Hematopoietic multipotent progenitor cell treated with erythropoietin and hydrocortisone succinate and interleukin-3 and kit ligand, for 8 days (in vitro differentiated cells): ENCODE results near the gene ROBO2.

ENCODE experiments used
- DNase-seq: peaks from one replicate; pipeline ENCODE4 v3.0.0-alpha.2; 2015

The ROBO2 gene

DNA sequence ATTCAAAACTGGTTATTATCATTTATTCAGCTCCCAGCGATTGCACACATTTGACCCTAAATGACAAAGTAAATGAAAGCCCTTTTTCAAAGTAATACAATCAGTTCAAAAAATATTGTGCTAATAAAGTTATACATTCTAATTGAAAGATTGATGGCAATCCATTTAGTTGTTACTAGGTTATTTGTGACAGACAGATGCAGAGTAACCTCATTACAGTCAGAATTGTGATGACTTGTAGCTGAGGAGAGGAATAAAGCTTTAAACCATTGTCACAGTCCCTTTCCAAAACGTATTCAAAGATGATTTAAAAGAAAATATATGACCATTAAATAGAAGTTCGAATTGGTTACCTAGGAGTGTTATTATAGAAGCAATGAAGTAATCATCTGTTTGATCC, 86.1 kb downstream of the ROBO2 start:
- DNase-seq: no peak

- no peak for DNase-seq
These were observed 94.9 kb downstream of the ROBO2 start for GRCh38 chr3:77134769-77135168.

- no peak for DNase-seq
These were observed 97.7 kb downstream of the ROBO2 start for GRCh38 chr3:77137559-77137958.

DNA sequence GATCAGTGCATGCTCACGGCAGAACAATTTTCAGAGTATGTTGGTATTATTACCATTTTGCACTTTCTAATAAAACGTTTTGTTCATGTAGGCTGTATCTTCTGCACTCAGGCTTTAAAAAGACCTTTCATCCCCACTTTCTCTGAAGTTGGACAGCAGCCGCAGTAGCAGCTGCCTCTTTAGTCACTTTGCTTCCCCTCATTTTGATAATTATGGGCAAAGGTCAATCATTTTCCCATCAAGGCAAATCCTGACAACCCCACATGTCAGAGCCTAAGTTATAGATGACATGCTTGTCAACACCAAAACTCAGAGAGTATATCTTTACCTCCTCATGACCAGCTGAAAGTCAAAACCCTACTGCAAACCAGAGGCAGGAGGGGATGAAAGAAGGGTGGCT, 99.7 kb downstream of the ROBO2 start:
- DNase-seq: no peak

DNA sequence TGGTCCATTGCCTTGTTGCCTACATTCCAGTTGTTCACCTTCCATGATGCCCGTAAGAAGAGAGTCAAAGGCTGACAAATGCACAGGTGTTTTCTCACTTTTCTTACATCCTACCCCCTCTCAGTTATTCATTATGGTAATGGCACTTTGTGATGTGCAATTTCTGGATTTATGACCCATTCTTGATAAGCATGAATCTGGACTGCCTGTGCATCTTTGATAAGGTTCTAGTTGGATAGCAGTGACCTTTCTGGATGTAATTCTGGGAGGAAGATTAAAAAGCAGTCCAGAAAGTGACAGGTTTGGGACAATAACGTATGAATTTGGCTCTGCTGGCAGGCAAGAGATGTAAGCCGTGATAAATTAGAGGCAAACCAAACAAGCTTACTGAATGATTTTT, 101.5 kb downstream of the ROBO2 start:
- DNase-seq: no peak

GRCh38 chr3:77142578-77142977, 102.7 kb downstream of the ROBO2 start:
- DNase-seq: no peak

GRCh38 chr3:77146004-77146403, 106.1 kb downstream of the ROBO2 start:
- DNase-seq: no peak

DNA sequence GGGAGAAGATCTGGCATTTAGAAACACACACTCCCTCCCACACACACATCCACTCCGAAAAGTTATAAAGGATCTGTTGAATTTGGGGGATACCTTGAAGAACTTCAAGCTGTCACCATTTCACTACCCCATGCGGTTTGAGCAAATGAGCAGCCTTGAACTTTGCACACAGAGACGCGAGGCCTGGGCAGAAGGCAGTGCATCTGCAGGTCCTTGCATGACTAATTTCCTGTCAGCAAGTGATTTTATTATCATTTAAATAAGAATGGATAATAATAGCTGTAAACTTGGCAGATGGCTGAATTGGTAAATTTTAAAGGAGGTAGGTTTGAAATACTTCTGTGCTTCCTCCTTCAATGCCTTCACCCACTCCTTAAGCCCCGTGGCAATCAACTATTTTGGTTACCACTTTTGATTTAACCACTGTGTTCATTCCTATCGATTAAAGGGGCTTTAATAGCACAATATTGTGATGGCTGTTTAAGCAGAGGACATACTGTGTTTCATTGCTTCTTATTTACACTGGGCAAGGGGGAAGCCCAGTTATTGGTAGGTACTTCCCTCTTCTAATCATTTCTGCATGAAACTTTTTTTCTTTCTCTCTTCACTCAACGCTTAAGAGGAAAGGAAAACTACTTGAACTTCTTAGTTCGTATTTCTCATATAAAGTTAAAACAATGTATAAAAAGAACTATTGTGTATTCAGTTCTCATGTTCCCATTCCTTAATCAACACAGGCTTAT, 108.1 kb downstream of the ROBO2 start:
- no peak for DNase-seq

DNA sequence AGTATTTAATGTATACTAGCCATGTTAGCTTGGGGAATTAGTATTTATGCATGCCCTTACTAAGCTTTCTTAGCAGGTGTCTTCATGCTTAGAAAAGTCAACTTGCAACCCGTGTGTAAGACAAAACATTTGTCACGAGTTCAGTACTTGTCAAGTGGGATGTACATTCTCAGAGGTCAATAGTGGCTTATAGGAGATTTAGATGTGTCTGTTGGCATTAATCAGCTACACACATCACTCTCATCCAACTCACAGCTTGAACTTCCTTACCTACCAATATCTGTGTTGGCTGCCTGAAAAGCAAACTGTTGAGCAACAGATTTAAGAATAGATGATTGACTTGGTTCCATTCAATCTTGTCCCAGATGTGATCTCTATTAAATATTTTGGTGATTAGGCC, 109.5 kb downstream of the ROBO2 start:
- no peak for DNase-seq

DNA sequence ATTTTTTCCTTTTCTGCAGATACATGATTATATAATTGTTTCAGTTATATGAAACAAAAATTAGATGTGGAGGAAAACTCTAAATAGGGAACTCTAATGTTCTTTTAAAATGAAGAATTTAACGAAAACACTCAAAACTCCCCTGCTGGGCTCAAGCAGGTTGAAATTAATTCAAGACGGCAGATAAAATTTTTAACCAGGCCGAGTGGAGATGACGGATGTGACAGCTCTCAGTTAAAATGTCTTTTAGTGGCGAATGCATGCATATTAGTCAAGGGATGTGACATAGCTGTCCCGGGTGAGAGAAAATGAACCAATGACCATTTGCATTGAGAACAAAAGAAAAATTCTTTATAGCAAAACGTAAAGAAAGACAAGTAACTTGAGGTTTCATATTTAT, 110.1 kb downstream of the ROBO2 start:
- no peak for DNase-seq

GRCh38 chr3:77150759-77151158, 110.9 kb downstream of the ROBO2 start:
- no peak for DNase-seq

GRCh38 chr3:77158730-77159581, 119.1 kb downstream of the ROBO2 start:
- DNase-seq: no peak

GRCh38 chr3:77160931-77161497, 121.1 kb downstream of the ROBO2 start:
- DNase-seq: no peak

- no peak for DNase-seq
These were observed 129.9 kb downstream of the ROBO2 start for GRCh38 chr3:77169823-77170222.

GRCh38 chr3:77171026-77171425, 131.1 kb downstream of the ROBO2 start:
- no peak for DNase-seq

DNA sequence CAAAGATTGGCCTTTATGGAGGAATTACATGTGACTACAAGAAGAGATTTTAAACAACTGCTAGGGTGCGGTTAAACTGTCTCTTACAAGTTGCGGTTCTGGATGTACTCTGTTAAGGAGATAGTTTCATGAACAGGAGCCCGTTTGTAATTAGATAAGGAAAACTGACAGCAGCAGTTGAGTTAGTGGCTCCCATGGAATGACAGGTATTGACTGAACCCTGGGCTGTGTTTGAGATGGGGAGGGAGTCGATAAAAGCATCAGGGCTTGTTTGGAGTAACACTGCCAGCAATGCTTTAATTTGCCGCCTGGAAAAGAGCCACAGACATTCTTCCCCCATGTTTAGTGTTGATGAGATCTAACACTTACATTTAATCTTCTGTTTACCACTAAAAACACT, 139.9 kb downstream of the ROBO2 start:
- DNase-seq: peak; percentile 17

DNA sequence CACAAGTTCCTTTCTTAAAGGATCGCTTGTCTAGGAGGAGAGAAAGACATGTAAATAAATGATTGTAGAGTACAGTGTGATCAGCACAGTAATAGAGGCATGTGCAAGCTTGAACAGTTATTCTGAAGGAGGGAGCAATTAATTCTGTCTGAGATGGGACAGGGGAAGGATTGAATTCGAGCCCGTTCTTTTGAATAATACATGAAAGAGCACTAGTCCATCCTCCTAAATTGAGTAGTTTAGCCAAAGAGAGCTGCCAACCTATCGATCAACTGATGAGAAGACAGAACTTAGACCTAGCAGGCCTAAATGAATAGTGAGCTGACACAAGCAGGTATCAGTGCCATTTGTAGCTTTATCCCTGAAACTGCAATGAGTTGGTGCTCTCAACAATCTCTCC, 142.4 kb downstream of the ROBO2 start:
- DNase-seq: no peak

DNA sequence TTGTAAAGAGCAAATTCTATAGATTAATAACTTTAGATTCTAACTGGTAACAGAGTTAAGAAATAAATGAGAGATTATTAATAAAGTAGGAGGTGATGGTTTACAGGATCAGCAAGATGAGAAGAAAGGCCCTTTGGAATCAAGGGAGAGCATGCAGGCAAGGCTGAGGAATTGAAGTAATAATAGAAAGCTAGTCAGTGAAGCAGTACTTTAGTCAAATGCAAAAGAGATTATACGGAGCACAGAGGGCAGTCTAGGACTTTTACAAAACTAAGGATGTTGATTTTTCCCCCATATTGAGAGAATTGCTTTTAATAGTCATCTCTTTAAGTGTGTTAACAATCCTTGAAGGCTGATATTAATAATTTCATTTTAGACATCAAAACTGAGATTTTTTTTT, 146.4 kb downstream of the ROBO2 start:
- DNase-seq: no peak

GRCh38 chr3:77186728-77187127, 146.8 kb downstream of the ROBO2 start:
- DNase-seq: no peak

- DNase-seq: no peak
These were observed 148.3 kb downstream of the ROBO2 start for GRCh38 chr3:77188210-77188609.

GRCh38 chr3:77189258-77189657, 149.4 kb downstream of the ROBO2 start:
- no peak for DNase-seq

DNA sequence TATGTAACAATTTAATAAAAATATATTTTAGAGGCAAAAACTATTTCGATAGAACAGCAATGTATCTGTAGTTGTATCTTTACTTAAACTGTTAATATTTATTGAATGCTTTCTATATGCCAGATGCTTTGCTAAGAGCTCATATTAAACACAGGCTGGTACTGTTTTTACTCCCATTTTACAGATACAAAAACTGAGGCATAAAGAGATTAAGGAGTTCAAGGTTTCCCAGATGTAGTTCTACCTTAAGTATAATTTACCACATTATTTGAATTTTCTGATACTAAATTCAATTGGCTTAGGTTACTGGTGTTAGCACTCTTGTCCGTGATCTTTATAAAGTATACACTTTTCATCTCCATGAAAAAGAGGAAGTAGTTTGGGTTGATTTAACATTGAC, 149.8 kb downstream of the ROBO2 start:
- no peak for DNase-seq

DNA sequence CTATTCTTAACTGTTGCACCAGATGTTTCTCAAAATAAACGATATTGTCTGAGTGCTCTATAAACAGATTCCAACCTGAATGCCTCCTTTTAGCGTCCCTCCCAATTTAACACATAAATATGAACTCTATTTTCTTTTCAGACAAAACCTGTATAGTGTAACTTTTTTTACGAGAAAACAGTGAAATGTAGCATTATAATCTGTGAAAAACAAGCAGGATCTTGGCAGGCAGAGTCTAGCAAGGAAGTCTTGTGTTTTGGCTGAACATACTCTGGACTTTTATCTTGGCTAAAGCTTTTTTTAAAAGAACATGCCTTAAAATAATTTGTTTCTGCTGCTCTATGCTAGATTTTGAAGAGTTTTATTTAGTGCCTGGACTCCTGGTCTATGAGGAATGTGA, 150.5 kb downstream of the ROBO2 start:
- no peak for DNase-seq

- DNase-seq: no peak
These were observed 151.1 kb downstream of the ROBO2 start for GRCh38 chr3:77191014-77191413.
